ENCODE results near the gene SEMA3A.

DNA sequence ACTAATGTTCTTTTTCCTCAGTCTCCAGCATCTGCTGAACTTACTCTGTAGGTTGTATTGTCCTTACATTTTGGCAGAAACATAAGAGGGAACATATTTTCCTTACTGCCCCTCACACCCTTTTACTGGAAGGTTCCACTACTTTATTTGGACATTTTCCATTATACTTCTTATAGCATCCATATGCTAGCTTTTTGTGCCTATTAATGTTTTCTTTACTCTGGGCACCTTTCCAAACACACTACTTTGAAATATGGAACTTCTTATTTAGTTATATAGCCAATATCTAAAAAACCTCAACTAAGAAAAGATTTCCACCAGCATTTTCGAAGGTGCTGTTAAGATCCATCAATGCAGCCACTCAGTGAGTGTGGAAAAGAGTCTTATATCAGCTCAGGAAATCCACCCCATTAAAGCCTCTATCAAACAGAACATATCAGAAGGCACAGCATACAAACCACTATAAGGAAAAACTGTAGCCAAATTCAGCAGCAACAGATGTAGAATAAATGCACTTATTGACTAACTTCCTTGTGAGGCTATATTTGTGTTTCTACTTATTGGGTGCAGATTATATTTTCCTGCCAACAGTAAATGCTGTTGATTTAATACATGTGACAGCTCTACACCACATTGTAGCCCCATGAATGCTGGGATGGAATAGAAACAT lies 273.2 kb downstream of the SEMA3A start:
- TF ChIP-seq, protein P1, sequence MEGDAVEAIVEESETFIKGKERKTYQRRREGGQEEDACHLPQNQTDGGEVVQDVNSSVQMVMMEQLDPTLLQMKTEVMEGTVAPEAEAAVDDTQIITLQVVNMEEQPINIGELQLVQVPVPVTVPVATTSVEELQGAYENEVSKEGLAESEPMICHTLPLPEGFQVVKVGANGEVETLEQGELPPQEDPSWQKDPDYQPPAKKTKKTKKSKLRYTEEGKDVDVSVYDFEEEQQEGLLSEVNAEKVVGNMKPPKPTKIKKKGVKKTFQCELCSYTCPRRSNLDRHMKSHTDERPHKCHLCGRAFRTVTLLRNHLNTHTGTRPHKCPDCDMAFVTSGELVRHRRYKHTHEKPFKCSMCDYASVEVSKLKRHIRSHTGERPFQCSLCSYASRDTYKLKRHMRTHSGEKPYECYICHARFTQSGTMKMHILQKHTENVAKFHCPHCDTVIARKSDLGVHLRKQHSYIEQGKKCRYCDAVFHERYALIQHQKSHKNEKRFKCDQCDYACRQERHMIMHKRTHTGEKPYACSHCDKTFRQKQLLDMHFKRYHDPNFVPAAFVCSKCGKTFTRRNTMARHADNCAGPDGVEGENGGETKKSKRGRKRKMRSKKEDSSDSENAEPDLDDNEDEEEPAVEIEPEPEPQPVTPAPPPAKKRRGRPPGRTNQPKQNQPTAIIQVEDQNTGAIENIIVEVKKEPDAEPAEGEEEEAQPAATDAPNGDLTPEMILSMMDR (IDR thresholded peaks at IDR 0.05) = no peak
- TF ChIP-seq EP300 (IDR thresholded peaks at IDR 0.05) (no peak), POLR2A (IDR thresholded peaks at IDR 0.05) (no peak)

Measured in sigmoid colon (tissue), 4 donors.